Measurements from ENCODE around the gene ZNF613.
"Not testable (repeated sequence)": the region's sequence is repeated elsewhere in the genome, so short reads cannot be mapped to it uniquely, and the experiment has no call there.

The ZNF613 gene

DNA sequence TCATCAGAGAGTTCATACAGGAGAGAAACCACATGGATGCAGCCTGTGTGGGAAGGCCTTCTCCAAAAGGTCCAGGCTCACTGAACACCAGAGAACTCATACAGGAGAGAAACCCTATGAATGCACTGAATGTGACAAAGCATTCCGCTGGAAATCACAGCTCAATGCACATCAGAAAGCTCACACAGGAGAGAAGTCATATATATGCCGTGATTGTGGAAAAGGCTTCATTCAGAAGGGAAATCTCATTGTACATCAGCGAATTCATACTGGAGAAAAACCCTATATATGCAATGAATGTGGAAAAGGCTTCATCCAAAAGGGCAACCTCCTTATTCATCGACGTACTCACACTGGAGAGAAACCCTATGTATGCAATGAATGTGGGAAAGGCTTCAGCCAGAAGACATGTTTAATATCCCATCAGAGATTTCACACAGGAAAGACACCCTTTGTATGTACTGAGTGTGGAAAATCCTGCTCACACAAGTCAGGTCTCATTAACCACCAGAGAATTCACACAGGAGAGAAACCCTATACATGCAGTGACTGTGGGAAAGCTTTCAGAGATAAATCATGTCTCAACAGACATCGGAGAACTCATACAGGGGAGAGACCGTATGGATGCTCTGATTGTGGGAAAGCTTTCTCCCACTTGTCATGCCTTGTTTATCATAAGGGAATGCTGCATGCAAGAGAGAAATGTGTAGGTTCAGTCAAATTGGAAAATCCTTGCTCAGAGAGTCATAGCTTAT lies 17.7 kb downstream of the ZNF613 start:
- no peak for DNase-seq

DNA sequence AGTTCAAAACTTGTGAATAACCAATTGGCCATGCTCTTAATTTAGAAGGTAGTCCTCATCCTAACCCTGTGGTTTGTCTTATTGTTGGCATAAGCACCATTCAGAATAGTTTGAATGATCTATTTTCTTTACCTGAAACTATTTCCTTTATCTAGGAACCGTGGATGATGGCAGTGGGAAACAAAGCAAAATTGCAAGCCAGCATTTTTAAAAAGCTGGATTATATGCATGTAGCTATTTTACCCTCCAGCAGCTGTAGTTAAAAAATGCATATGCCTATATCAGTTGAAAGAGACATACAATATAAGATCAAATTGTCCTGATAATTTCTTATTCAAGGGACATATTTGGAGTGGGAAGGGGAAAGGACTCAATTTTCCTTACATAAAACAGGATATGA lies 19.3 kb downstream of the ZNF613 start:
- no peak for DNase-seq

DNA sequence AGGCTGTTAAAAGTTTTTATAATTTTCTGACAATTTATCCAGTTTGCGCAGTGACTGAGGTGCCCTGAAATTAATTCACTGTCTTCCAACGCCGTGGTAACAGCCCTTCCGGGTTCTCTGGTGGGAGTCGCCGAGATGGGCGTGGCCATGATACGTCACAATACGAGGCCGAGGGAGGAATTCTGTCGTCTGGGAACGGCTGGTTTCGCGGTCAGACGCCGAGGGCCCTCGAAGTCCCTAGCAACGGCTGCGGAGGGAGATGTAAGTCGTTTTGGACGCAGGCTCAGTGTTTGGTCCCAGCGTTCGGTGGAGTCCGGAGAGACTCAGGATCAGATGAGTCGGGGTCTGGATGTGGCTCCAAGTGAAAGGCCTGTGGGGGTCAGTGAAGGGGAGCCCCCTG lies 21.7 kb downstream of the ZNF613 start:
- peak in 10 of 14 donors; percentile 1 to 26 (median 5) for DNase-seq

DNA sequence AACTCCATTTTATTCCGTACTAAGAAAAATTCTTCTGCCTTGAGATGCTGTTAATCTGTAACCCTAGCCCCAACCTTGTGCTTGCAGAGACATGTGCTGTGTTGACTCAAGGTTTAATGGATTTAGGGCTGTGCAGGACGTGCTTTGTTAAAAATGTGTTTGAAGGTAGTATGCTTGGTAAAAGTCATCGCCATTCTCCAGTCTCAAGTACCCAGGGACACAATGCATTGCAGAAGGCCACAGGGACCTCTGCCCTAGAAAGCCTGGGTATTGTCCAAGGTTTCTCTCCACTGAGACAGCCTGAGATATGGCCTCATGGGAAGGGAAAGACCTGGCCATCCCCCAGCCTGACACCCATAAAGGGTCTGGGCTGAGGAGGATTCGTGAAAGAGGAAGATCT lies 30.6 kb downstream of the ZNF613 start:
- not testable (repeated sequence) for DNase-seq

DNA sequence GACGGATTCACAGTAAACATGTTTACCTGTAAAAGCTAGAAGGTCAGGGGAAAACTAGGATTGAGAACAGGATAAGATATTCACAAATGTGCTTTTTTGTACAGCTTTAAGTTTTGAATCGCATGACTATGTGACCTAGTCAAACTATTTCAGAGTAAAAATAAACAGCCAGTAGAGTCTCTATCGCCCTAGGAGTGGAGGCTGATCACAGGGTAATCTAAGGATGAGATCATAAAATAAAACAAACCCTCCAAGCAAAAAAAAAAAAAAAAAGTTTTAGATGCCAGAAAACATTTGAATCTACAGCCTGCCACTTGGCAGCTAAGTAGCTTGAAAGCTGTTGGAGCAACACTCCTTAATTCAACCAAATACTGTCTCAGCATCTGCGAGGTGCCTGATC lies 32.5 kb downstream of the ZNF613 start:
- DNase-seq, result no peak

DNA sequence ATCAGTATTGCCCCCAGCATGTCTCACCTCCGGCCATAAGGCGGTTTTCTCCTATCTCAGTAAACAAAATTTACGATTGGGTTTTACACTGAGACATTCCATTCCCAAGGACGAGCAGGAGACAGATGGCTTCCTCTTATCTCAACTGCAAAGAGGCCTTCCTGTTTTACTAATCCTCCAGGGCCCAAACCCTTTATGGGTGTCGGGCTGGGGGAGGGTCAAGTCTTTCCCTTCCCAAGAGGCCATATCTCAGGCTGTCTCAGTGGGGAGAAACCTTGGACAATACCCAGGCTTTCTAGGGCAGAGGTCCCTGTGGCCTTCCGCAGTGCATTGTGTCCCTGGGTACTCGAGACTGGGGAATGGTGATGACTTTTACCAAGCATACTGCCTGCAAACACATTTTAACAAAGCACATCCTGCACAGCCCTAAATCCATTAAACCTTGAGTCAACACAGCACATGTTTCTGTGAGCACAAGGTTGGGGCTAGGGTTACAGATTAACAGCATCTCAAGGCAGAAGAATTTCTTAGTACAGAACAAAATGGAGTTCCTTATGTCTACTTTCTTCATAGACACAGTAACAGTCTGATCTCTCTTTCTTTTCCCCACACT lies 33.5 kb downstream of the ZNF613 start:
- DNase-seq, result not testable (repeated sequence)

DNA sequence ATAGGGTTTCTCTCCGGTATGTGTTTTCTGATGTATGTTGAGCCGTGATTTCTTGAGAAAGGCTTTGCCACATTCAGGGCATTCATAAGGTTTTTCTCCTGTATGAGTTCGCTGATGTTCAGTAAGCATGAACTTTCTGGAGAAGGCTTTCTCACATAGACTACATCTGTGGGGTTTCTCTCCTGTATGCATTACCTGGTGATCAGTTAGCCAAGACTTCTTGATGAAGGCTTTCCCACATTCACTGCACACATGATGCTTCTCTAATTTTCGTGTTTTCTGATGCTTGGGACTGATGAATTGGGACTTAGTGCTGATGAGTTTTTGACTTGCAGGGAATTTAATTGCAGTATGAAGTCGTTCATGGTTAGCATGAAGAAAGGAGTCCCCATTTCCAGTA lies 38.3 kb downstream of the ZNF613 start:
- no peak for DNase-seq

DNA sequence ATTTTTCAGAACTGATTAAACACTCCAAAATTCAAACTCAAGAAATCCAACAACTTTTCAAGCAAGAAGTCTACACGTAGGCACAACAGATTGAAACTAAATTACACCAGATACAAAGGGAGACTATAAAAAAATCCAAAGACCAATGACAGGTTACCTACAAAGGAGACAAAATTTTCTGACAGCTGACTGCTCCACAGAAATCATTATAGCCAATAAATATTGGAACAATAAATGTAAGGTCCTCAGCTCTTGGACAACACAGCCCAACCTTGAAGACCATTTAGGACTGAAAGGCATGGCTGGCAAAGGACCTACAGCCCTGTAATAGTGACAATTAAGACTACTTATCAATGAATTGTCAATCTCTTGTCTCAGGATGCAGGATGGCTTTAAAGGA lies 43.4 kb downstream of the ZNF613 start:
- DNase-seq, result no peak

DNA sequence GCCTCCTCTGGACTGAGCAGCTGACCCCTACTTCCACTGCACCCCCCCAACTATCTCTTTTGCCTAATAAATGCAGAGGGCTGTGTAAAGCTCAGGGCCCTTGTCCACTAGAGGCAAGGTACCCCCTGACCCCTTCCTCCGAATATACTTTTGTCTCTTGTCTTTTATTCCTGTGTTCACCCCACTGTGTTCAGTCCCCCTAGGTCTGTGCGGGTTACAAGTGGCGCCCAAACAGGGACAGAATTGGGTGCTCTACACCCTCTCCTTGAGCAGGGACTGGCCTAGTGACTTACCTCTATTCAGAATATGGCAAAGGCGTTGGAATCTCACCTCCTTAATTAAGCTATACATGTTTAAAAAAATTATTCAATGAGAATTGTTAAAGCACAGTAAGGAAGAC lies 44.4 kb downstream of the ZNF613 start:
- no peak for DNase-seq

DNA sequence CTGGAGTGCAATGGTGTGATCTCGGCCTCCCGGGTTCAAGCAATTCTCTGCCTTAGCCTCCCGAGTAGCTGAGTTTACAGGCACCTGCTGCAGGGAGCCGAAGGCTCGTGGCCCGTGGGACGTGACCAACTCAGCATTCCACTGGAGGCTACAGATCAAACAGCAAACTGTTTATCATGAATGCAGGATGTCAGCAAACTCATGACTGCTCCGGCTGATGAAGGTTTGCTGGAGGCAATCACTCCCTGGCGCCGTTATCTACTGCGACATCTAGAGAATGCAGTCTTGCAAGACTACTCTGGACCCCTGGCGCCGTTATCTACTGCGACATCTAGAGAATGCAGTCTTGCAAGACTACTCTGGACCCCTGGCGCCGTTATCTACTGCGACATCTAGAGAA lies 48.5 kb downstream of the ZNF613 start:
- not testable (repeated sequence) for DNase-seq

DNA sequence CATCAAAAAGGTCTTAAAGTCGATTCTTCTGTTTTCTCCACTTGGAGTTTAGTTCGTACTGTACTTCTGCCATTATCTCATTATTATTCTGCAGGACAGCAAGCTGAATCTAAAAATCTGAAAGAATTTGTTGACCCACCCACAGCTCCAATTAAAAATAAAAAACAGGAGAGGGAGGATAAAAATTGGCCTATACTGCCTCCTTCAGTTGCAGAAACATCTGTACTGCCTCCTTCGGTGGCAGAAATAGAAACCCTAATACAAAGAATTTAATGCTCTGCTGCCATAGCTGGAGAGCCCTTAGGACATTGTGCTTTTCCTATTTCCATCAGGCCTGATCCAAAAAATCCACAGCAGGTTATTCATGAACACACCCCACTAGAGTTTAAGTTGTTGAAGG lies 49.6 kb downstream of the ZNF613 start:
- no peak for DNase-seq

DNA sequence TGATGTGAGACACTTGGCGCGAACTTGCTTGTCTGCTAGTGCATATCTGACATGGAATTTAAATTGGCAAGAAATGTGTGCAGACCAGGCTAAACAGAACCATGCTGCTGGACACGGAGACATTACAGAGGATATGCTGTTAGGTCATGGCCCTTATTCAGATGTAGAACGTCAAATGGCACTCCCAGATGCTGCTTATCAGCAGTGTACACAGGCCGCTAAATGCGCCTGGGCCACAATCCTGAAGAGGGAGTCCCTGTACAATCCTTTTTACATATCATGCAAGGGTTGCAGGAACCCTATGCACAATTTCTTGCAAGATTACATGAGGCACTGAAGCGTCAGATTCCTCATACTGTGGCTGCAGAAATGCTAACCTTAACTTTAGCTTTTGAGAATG lies 50.1 kb downstream of the ZNF613 start:
- DNase-seq, result no peak

DNA sequence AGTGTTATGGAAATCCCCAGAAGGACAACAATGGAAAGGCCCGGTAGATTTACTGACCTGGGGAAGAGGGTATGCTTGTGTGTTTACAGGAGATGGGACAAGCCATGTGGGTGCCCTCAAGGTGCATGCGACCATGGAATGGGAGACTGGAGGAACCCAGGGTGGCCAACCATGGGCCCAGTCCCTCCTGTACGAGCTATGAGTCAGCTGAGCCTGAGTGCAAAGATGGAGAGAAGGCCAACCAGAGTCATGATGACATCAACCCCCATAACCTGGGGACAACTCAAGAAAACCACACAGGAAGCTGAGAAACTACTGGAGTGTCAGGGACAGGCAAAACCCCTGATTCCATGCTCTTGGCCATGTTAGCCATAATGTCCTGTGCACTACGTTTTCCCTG lies 51.6 kb downstream of the ZNF613 start:
- no peak for DNase-seq

DNA sequence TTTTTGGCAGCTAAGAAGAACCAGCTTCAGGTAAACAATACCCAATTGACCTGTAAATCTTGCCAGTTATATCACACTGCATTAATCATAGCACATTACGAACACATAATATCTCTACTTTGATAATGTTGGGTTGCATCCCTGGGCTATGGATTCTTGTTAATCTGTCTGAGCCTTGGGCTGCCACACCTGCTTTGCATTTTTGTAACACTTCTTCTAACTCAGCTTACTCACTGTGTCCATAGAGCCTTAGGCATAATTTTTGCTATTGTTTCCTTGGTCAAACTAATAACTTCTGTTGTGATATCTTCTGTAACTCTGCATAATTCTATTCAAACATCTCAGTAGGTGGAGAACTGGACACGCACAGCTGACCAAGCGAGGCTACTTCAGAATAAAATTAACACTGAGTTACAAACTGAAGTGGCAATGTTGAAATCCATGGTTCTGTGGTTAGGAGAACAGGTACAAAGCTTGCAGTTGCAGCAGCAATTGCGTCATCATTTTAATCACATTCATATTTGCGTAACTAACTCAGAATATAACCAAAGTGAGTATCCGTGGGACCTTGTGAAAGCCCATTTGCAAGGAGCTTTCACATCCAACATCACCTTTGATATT lies 53.0 kb downstream of the ZNF613 start:
- no peak for DNase-seq

DNA sequence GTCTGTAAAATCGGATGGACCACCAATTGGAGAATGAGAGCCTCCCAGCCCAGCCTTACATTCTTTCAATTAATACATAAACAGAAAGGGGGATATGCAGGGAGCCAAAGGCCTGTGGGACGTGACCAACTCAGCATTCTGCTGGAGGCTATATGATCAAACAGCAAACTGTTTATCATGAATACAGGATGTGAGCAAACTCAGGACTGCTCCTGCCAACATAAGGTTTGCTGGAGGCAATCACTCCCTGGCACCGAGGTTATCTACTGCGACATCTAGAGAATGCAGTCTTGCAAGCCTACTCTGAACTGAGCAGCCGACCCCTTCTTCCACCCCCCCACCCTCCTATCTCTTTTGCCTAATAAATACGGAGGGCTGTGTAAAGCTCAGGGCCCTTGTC lies 53.7 kb downstream of the ZNF613 start:
- not testable (repeated sequence) for DNase-seq

DNA sequence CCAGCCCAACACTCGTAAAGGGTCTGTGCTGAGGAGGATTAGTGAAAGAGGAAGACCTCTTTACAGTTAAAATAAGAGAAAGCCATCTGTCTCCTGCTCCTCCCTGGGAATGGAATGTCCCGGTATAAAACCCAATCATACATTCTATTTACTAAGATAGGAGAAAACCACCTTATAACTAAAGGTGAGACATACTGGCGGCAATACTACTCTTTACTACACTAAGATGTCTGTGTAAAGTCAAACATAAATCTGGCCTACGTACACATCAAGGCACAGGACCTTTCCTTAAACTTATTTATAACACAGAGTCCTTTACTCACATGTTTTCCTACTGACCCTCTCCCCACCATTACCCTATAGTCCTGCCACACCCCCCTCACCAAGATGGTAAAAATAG lies 56.1 kb downstream of the ZNF613 start:
- DNase-seq, result no peak

DNA sequence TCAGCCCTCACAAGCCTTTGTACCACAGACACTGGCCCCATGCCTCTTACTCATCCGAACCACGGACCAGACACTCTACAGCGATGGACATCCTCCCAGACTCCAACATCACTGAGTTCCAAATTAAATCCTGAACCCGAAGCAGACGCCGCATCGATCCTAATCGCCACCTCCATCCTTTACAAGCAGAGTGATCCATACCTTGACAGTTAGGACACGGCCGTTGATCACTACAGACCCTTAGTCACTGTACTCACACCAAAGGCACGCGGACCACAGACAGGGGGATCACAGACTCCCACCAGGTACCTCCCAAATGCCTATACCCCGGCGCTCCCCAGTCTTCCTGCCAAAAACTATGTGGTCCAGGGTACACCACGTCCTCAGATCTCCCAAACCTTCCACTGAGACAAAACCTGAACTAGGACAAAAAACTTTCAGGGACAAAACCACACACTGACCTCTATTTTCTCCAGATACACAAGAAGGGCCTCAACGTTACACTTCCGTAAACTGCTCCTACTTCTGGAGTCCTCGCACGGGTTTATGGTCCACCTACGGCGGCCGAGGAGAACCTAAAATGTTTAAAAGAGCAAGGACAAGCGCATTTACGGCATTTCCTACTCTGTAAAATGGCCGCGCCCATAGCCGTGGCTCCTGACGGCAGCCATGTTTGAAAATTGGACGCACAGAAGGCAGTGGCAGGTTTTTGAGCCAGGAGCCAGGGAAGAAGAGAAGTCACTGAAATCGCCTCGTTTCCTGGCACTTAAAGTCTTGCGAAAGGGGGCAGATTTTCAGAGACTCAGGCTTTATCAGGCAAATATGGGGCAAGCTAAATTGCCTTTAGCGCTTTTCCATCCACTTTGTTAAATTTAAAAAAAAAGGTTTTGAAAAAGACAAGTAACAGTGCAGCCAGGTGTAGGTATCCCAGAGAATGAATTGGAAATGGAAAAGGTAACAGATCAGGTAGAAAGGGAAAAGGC lies 59.3 kb downstream of the ZNF613 start, which contains the start of gene ZNF350:
Gene ZNF350 (minus strand): TSS at position 532 of the 983 bp plus-strand sequence. CDS start 12,480 bp downstream, outside the sequence.
- peak; percentile 20 to 96 (median 90) for DNase-seq

DNA sequence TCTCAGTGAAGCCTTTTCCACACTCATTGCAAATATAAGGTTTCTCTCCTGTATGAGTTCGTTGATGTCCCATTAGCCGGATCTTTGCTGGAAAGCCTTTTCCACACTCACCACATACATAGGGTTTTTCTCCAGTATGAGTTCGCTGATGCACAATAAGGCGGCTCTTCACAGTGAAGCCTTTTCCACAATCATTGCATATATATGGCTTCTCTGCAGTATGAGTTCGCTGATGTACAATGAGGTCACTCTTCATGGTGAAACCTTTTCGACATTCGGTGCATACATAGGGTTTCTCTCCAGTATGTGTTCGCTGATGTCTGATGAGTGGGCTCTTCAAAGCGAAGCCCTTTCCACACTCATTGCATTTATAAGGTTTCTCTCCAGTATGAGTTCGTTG lies 66.2 kb downstream of the ZNF613 start:
- no peak for DNase-seq

DNA sequence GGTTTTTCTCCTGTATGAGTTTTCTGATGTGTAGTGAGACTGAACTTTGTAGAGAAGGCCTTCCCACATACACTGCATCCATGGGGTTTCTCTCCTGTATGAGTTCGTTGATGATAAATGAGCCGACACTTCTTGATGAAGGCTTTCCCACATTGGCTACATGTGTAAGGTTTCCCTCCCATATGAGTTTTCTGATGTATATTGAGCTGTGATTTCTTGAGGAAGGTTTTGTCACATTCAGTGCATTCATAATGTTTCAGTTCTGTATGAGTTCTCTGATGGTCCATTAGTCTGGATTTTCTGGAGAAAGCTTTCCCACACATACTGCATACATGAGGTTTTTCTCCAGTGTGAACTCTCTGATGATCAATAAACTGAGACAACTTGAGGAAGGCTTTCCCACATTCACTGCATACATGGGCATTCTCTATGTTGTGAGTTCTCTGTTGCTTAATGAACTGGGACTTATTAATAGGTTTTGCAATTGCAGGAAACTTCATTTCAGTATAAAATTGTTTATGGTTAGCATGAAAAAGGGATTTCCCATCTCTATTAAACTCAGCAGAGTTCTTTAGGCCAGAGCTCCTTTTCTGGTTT lies 66.9 kb downstream of the ZNF613 start:
- no peak for DNase-seq
